AG04449 (cell line): ENCODE data around the gene SURF4.
A peak's percentile ranks its signal among the peaks of the same experiment; 100 is the strongest.

Experiments used
- CTCF ChIA-PET: fragments of 350-600 bp; formaldehyde crosslinking; extraction: SDS; loops from one replicate; lab custom pipeline; 2021; ENCODE audit warnings: antibody characterized with exemption; lab: Yijun Ruan, JAX
- POLR2A ChIA-PET: fragments of 400-600, 350-600 bp; formaldehyde crosslinking; extraction: SDS; loops from one replicate; lab custom pipeline; 2020; ENCODE audit warnings: antibody characterized with exemption, inconsistent platforms; lab: Yijun Ruan, JAX
- DNase-seq: peaks from one replicate; pipeline ENCODE4 v3.0.0-alpha.2; 2010; ENCODE audit warnings: low read depth, low spot score
- H3K4me3 ChIP-seq: 2 replicates; pipeline ENCODE4 v1.5.1; 2011; ENCODE audit warnings: low read depth, mild to moderate bottlenecking, control low read depth, low read length
- TF ChIP-seq, protein P1 (sequence below): IDR thresholded peaks from one replicate; pipeline ENCODE4 v1.5.1; 2011; ENCODE audit warnings: mild to moderate bottlenecking, moderate library complexity, low read length, control low read depth, inconsistent platforms; ENCODE audit not compliant: insufficient read depth; ENCODE audit errors: missing control alignments

The SURF4 gene

GRCh38 chr9:133361507-133362092 is 14.3 kb downstream of the SURF4 start:
- CTCF ChIA-PET: no interaction called here

GRCh38 chr9:133360400-133361393 is 15.2 kb downstream of the SURF4 start:
- no peak overlapping the region for H3K4me3 ChIP-seq
- POLR2A ChIA-PET: interaction anchor here (0.7 to 2.1 kb wide), 4 partner anchors 8 to 13 kb away, joined by 3 to 8 read pairs (median 4); partner anchors contain the start of genes MED22 and RPL7A
- no peak for DNase-seq
- CTCF ChIA-PET: interaction anchor here (1.3 to 2.5 kb wide), 2 partner anchors 11 to 17 kb away, joined by 3 to 14 read pairs; no protein-coding TSS in a partner anchor
- TF ChIP-seq, protein P1, sequence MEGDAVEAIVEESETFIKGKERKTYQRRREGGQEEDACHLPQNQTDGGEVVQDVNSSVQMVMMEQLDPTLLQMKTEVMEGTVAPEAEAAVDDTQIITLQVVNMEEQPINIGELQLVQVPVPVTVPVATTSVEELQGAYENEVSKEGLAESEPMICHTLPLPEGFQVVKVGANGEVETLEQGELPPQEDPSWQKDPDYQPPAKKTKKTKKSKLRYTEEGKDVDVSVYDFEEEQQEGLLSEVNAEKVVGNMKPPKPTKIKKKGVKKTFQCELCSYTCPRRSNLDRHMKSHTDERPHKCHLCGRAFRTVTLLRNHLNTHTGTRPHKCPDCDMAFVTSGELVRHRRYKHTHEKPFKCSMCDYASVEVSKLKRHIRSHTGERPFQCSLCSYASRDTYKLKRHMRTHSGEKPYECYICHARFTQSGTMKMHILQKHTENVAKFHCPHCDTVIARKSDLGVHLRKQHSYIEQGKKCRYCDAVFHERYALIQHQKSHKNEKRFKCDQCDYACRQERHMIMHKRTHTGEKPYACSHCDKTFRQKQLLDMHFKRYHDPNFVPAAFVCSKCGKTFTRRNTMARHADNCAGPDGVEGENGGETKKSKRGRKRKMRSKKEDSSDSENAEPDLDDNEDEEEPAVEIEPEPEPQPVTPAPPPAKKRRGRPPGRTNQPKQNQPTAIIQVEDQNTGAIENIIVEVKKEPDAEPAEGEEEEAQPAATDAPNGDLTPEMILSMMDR: no peak

More at GRCh38 chr9:133361507-133362092, 14.3 kb downstream of the SURF4 start:
- H3K4me3 ChIP-seq: no peak overlapping the region
- no peak for DNase-seq
- TF ChIP-seq, protein P1: no peak
- POLR2A ChIA-PET: no interaction called here

DNA sequence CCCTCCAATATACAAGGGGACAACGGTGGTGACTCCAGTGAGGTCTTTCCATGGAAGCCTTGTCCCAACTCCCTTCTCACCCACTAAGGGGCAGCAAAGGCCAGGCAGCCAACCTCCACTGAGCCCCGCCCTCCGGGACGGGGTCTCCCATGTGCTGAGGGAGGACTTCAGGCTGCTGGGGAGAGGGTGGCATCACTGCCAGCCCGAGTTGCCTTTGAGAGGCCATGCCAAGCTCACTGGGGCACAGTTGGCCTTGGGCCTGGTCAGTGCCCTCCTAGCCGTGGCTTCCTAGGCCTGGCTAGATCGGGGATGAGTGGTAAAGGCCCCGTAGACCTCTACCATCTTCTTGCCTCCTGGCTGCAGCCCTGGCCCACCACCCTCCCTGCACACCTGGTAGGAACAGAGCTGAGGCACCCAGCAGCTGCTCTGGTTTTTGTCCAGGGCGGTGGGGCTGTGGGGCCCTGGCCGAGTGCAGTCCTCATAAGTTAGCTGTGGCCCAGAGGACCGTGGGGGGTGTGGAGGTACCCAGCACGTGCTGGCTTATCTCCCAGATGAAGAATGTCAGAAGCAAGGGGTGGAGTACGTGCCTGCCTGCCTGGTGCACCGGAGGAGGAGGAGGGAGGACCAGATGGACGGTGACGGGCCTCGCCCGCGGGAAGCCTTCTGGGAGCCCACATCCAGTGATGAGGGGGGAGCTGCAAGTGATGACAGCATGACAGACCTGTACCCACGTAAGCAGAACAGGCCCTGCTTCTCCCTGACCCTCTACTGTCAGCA is 16.3 kb downstream of the SURF4 start:
- TF ChIP-seq, protein P1: peak; percentile 41
- POLR2A ChIA-PET: interaction anchor here (0.9 to 2.1 kb wide), 4 partner anchors 8 to 13 kb away, joined by 3 to 8 read pairs (median 4); partner anchors contain the start of genes MED22 and RPL7A
- CTCF ChIA-PET: interaction anchor here (1.0 to 2.5 kb wide), 3 partner anchors 9 to 16 kb away, joined by 3 to 14 read pairs (median 3); no protein-coding TSS in a partner anchor
- no peak for DNase-seq
- H3K4me3 ChIP-seq: no peak overlapping the region

DNA sequence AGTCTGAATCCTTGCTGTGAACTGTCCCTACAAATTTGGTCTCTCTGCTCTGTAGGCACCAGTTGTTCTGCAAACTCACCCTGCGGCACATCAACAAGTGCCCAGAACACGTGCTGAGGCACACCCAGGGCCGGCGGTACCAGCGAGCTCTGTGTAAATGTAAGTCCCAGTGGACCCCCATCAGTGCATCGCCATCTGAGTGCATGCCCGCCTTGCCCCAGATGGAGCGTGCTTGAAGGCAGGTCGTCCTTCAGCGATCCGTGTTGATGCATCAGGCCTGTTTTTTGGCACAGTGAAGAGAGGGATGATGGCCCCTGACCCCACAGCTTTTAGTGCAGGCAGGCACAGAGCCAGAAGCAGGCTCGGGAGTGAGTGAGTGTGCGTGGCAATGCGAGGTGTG is 18.2 kb downstream of the SURF4 start:
- CTCF ChIA-PET: interaction anchor here (1.0 to 2.8 kb wide), 4 partner anchors 9 to 129 kb away, joined by 5 to 8 read pairs (median 6); partner anchors contain the start of genes MED22 and RPL7A
- no peak for DNase-seq
- POLR2A ChIA-PET: interaction anchor here (1.0 to 3.3 kb wide), 2 partner anchors 10 to 15 kb away, joined by 3 to 18 read pairs; partner anchors contain the start of genes MED22 and RPL7A
- TF ChIP-seq, protein P1: no peak
- H3K4me3 ChIP-seq: peak overlapping the region; percentile 84

DNA sequence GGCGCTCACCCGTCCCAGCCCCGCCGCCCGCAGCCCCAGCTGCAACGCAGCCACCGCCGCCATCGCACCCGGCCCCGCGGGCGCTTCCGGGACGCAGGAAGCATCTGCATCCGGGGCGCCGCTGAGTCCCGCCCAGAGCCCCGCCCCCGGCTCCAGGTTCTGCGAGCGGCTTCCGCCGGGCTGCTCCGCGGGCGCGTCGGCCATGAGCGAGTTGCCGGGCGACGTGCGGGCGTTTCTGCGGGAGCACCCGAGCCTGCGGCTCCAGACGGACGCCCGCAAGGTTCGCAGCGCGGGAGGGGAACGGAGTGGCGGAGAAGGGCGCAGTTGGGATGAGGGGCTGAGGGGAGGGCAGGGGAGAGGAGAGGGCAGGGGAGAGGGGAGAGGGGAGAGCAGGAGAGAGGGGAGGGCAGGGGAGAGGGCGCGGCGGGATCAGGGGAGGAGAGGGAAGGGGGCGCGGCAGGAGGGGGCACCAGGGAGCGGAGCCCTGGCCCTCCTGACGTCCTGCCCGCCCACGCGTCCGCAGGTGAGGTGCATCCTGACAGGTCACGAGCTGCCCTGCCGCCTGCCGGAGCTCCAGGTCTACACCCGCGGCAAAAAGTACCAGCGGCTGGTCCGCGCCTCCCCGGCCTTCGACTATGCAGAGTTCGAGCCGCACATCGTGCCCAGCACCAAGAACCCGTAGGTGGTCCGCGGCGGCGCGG is 19.3 kb downstream of the SURF4 start, which contains the start of the genes SURF1 and SURF2:
TSS of gene SURF1 (minus strand) at position 97 of the 701 bp plus-strand sequence. CDS start at position 63, 34 bp downstream.
TSS of gene SURF2 (plus strand) at position 160 of the 701 bp plus-strand sequence. CDS start at position 203, 43 bp downstream.
- TF ChIP-seq, protein P1: no peak
- ChIA-PET POLR2A (interaction anchor here (0.6 to 3.3 kb wide), 6 partner anchors 8 to 344 kb away, joined by 3 to 18 read pairs (median 4); partner anchors contain the start of genes MED22 and RPL7A), CTCF (interaction anchor here (0.7 to 2.8 kb wide), 8 partner anchors 8 to 171 kb away, joined by 3 to 11 read pairs (median 6); partner anchors contain the start of genes MED22 and RPL7A)
- peak within 1 kb of the TSS; percentile 84 for H3K4me3 ChIP-seq
- no peak for DNase-seq
